ENCODE results near the gene UBC. TPM values are rescaled to one million over a fixed set of nuclear protein-coding genes. Genes with fewer than 3 reads are reported as not detected.

The UBC gene
- total and polyA plus RNA-seq, 9 of the 15 experiments (the other 6 are each of a cell fraction or from before 2014, with no cell fraction given) = 533 to 1,153 (median 813) TPM

DNA sequence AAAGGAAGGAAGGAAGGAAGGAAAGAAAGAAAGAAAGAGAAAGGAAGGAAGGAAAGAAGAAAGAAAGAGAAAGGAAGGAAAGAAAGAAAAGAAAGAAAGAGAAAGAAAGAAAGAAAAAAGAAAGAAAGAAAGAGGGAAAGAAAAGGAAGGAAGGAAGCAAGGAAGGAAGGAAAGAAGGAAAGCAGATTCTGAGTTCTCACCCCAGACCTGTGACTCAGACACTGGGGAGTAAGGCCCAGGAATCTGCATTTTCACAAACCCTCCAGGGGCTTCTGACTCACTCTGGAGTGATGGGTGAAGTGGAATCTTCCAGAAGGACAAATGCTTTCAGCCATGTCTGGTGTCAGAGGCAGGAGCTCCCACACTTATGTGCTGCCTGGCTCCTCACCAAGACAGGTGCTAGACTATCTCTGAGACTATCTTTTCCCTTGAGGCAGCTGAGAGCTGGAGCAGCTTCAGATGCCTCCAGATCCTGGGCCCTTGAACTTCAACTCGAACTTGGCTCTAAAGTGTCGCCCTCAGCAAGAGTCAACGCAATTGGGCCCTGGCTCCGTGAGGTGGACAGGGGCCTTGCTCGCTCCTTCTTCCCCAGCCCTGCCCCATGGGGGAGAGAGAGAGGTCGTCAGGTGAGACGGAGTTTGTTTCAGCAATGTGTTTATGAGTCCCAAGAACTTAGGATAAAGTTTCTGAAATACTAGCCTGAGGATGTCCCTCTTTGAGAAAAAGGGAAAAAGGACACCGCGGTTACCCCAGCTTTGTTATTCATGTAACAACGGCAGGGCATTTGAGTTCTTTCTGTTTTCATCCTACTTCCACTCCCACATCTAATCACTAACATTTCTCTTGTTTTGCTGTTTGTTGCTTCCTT, 31.0 kb downstream of the UBC start (continued):
- TF ChIP-seq ZHX1 (conservative IDR thresholded peaks at IDR 0.05; ENCODE audit: low read length) (no peak), DPF2 (IDR thresholded peaks at IDR 0.05) (peak; percentile 88), ZNF699 (CRISPR knock-in tag; IDR thresholded peaks at IDR 0.05; ENCODE audit: insufficient replicate concordance) (no peak), ZMIZ1 (IDR thresholded peaks at IDR 0.05; ENCODE audit: low read depth in 2 of 2, low read length in 2 of 2) (no peak), CXXC5 (CRISPR knock-in tag; IDR thresholded peaks at IDR 0.05) (no peak), TEAD4 (IDR thresholded peaks at IDR 0.05; ENCODE audit: low read length) (0 out of 2 replicates have a peak, but pooled peaks have one; percentile 10), TEAD4 (CRISPR knock-in tag; IDR thresholded peaks at IDR 0.05; ENCODE audit: borderline replicate concordance) (no peak), EP400 (IDR thresholded peaks at IDR 0.05) (no peak), ZNF668 (CRISPR knock-in tag; IDR thresholded peaks at IDR 0.05) (no peak), ZNF174 (CRISPR knock-in tag; IDR thresholded peaks at IDR 0.05) (no peak), NR0B1 (IDR thresholded peaks at IDR 0.05; ENCODE audit: partially characterized antibody) (no peak), ZNF197 (CRISPR knock-in tag; IDR thresholded peaks at IDR 0.05; ENCODE audit: low read depth) (no peak), NRF1 (conservative IDR thresholded peaks at IDR 0.05 in 1 of 2, IDR thresholded peaks at IDR 0.05 in 1 of 2) (no peak), CBFA2T2 (conservative IDR thresholded peaks at IDR 0.05) (peak; percentile 36; the same call in 1 of the 2 replicates), MEF2D (tag; conservative IDR thresholded peaks at IDR 0.05; ENCODE audit: low read depth) (no peak)
- TF ChIP-seq, protein P1, sequence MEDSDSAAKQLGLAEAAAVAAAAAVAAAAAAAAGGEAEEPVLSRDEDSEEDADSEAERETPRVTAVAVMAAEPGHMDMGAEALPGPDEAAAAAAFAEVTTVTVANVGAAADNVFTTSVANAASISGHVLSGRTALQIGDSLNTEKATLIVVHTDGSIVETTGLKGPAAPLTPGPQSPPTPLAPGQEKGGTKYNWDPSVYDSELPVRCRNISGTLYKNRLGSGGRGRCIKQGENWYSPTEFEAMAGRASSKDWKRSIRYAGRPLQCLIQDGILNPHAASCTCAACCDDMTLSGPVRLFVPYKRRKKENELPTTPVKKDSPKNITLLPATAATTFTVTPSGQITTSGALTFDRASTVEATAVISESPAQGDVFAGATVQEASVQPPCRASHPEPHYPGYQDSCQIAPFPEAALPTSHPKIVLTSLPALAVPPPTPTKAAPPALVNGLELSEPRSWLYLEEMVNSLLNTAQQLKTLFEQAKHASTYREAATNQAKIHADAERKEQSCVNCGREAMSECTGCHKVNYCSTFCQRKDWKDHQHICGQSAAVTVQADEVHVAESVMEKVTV (CRISPR knock-in tag; IDR thresholded peaks at IDR 0.05) = no peak
- TF ChIP-seq, protein P2, sequence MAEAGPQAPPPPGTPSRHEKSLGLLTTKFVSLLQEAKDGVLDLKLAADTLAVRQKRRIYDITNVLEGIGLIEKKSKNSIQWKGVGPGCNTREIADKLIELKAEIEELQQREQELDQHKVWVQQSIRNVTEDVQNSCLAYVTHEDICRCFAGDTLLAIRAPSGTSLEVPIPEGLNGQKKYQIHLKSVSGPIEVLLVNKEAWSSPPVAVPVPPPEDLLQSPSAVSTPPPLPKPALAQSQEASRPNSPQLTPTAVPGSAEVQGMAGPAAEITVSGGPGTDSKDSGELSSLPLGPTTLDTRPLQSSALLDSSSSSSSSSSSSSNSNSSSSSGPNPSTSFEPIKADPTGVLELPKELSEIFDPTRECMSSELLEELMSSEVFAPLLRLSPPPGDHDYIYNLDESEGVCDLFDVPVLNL (CRISPR knock-in tag; IDR thresholded peaks at IDR 0.05; ENCODE audit: low read depth) = no peak

Data from K562 (cell line).